HG03442 (cell line): ENCODE measurements around the gene ZSCAN1.

Experiments used
- ATAC-seq: cut with Tn5 transposase; IDR thresholded peaks from one replicate; pipeline ENCODE4 v1.9.1; 2021; ENCODE audit warnings: mild to moderate bottlenecking, moderate library complexity; ENCODE audit not compliant: unreplicated experiment

The ZSCAN1 gene

DNA sequence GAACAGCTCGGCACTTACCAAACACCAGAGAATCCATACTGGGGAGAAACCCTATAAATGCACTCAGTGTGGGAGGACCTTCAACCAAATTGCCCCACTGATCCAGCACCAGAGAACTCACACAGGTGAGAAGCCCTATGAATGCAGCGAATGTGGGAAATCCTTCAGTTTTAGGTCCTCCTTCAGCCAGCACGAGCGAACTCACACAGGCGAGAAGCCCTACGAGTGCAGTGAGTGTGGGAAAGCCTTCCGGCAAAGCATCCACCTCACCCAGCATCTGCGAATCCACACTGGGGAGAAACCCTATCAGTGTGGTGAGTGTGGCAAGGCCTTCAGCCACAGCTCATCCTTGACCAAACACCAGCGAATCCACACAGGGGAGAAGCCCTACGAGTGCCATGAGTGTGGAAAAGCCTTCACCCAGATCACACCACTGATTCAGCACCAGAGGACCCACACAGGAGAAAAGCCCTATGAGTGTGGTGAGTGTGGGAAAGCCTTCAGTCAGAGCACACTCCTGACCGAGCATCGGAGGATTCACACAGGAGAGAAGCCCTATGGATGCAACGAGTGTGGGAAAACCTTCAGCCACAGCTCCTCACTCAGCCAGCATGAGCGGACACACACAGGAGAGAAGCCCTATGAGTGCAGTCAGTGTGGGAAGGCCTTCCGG, 33.6 kb downstream of the ZSCAN1 start:
- ATAC-seq, result no peak

DNA sequence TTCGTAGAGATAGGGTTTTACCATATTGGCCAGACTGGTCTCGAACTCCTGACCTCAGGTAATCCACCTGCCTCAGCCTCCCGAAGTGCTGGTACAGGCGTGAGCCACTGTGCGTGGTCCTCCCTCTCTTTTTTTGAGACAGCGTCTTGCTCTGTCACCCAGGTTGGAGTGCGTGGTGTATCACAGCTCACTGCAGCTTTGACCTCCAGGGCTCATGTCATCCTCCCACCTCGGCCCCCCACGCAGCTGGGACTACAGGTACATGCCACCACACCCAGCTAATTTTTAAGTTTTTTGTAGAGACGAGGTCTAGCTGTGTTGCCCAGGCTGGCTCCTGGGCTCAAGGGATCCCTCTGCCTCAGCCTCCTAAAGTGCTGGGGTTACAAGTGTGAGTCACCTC, 46.0 kb downstream of the ZSCAN1 start:
- ATAC-seq, result no peak

DNA sequence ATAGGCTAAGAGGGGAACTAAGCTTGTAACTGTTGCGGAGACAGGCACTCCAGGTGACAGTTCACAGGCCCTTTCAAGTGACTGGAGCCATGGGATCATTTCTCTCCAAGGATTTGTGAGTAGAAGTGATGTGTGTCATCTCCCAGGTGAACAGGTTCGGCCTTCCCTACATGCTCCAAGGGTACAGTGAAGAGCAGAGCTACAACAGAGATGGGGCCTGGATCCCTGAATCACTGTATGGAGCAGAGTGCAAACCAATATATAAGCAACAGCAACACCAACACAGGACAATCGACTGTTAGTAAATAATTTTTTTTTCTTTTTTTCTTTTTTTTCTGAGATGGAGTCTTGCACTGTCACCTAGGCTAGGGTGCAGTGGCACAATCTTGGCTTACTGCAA, 49.2 kb downstream of the ZSCAN1 start:
- no peak for ATAC-seq

DNA sequence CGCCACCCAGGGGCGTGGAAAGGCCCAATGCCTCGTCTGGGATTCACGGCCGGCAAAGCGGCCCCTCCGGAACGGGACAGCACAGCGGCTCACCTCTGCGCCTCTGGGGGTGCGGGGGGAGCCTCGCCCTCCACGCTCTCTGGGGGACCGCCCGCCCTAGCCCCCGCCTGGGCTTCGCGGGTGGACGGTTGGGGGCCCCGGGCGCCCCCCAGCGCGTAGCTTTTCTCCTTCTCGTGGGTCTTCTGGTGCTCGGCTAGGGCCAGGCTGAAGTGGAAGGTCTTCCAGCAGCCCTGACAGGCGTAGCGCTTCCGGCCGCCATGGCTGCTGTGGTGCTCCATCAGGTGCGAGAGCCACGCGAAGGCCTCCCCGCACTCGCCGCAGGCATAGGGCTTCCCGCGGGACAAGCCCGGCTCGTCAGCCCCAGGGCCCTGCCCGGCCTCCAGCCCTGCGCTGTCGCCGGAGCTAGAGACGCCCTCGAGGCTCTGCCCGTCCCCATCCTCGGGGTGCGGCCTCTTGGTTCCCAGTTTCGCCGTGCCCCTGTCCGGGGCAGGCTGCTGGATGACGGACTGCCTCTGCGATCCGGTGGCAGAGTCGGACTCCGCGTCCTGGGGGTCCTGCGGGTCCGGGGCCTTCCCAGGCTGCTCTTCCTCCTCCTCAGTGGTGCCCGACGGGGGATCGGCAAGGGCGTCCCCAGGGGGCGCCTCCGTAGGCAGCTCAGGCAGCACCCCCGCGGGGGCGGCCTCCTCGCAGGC, 50.9 kb downstream of the ZSCAN1 start:
- no peak for ATAC-seq

DNA sequence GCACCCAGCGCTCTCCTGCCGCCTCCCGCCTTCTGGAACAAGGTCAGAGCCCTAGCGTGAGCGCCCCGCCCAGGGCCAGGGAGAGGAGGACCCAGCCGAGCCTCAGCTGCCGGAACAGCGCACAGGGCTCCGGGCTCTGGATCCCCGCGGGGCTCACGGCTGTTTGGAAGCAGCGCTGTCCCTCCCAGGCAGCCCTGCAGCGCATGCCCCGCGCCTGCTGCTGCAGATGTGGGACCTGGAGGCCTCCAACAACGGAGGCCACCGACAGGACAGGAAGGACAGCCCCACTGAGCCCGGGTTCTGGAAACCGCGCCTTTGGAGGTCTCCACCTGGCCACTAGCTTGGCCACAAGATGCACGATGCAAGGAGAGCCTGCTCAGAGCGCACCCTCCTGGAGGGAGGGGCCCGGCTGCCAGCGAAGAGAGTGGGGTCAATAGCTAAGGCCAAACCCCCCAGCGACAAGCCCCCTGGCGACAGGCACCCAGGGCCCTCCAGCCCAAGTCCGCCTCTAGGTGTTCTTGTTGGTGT, 51.6 kb downstream of the ZSCAN1 start:
- ATAC-seq, result no peak

DNA sequence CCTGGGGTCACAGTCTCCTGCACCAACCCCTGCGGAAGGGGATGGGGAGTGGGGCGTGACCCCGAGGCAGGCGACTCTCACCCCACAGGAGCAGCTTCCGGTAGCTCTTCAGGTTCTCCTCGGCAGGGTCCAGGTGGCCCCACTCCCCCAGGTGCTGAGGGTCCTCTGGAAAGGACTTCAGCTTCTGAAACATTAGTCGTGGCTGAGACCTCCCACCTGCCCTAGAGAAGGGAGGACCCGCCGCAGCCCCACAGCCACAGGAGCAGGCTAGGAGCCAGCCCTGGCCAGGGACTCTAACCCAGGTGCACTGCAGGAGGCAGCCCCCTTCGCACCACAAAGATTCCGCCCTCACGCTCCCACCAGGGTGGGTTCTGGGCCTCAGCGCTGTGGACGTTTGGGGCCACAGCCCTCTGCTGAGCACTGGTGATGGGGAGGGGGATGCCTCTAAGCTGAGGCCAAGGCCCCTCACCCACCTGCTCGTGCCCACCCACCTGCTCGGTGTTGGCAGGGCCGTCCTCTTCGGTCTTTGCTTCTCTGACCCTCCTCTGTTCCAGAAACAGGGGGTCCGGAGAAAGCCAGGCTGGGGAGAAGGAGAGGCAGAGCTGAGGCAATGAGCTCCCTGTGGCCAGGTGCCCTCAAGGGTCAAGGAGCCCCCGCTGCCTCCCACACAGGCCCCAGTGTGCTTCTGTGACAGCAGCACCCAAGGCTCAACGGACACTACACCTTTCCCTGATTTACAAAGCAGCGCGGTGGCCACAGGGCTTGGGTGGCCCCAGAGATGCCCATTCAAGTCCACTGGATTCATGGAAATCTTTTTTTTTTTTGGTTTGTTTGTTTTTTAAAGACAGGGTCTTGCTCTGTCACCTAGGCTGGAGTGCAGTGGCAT, 53.2 kb downstream of the ZSCAN1 start:
- ATAC-seq, result no peak

DNA sequence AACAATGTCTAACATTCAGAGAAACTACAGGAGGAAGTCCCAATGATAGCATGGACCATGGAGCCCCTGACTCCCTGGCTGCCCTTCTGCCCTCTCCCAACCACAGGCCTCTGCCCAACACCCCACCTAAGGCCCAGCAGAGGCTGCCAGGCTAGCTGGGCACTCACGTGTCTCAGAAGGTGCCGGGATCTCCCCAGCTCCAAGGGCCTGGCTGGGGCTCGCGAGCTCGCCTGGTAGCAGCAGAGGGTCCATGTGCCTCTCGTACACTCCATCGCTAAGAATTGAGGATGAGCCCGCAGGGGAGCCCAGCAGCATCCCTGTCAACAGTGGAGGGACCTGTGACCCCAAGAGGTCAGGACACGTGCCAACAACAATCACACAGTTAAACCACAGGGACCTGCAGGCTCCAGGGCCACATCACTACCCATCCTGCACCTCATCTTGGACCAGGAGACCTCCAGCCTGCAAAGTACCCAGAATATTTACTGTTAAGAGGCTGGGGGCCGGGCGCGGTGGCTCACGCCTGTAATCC, 54.8 kb downstream of the ZSCAN1 start:
- no peak for ATAC-seq

DNA sequence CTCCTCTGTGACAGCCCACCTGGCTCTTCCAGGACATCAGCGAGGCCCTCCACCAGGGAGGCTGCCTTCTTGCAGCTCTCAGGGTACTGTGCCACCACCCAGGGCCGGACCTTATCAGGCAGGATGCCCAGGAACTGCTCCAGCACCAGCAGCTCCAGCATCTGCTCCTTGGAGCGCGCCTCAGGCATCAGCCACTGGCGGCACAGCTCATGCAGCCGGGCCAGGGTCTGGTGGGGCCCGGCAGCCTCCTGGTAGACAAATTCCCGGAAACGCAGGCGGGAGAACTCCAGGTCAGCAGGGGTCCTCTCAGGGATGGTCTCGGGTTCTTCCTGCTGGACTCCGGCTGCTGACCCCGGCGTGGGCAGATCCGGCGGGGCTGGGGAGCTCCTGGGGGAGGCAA, 56.0 kb downstream of the ZSCAN1 start:
- ATAC-seq, result no peak

DNA sequence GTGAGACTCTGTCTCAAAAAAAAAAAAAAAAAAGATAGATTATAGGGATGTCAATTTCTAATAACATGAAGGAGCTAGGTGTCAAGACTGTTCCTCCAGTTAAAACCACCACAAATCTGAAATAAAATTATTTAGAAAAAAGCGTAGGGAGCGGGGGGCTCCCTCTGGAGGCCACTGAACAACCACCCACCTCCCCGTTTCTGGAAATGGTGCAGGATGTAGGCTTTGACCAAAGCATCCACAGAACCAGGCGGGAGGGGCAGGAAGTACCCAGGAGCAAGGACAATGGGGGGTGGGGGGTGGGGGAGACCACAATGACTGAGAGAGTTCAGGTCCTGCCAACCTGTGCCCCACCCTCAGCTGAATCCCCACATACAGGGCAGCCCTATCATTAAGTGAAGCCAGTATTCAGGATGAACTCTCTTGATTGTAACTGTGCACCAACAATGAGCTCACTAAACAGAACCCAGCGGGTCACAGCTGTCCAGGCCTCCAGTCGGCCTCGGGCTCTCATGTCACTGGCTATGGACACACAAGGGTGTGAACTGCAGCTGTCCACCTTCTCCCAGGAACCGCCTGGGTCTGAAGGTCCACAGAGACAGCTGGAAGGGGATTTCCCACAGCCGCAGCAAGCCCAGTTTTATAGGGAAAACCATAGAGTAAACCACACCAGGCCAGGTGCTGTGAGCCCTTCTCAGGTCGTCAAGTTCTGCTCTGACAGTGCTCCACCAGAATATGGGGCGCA, 57.6 kb downstream of the ZSCAN1 start:
- no peak for ATAC-seq

DNA sequence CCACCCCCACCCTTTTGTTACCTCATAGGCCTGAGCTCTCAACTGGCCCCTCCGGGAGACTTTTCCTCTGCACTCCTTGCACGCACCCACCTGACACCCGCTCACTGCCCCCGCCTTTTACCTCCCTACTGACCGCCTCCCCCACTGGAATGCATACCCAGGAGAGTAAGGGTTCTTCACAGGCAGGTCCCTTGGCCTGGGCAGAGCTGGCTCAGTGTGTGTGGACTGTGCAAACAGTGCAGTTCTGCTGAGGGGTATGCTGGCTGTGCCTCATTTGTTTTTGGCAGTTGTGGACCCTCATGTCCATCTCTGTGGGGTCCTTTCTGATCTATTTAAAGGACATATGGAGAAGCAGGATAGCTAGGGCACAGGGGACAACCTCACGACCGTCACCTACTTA, 59.2 kb downstream of the ZSCAN1 start:
- no peak for ATAC-seq

DNA sequence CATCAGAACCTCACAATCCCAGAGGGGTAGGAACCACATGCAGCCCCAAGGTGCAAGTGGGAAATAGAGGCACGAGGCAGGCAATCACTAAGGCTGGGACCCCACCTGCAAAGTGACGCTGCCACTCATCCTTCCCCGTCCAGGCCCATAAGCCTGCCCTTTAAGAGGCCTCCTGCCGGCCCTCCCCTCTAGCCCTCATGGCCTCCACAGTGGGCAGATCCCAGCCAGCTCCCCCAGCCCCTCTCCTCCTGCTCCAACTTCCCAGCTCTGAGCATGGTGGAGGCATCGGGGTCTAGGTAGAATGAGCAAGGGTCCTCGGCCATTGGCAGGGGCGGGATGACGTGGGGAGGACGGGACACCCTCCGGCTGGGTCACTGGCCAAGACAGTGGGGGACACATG, 61.5 kb downstream of the ZSCAN1 start:
- no peak for ATAC-seq

DNA sequence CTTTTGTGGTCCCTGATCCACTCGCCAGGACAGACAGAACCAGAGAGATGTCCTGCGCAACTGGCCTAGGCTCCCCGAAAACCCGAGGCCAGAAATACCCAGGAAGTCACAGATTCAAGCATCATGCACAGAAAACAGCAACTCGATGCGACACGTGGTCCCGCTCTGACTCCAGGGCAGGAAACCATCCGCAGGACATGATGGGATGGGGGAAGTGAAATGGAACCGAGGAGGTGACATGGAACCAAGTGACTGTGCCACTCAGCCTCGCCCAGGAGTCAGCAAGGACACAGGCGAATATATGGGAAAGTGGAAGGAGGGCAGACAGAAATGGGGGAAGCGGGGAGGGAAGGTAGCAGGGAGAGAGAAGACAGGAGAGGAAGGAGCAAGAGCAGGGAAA, 63.1 kb downstream of the ZSCAN1 start:
- ATAC-seq, result no peak

DNA sequence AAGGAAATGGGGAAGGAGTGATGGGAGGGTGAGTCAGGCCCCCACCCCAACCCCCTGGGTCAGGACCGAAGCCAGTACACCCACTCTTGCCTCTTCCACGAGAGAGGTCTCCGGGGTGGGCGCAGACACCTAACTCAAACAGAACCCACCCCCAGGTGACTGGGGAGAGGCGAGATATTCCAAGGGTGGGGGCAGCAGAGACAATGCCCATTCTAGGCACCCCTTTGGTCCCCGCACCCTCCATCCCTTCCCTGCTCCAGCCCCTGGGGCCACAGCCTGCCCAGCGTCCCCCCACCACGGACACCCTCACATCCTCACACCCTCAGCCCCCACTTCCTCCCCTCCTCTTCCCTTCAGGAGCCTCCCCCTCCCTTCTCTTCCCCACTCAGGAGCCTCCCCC, 63.5 kb downstream of the ZSCAN1 start:
- ATAC-seq, result no peak

DNA sequence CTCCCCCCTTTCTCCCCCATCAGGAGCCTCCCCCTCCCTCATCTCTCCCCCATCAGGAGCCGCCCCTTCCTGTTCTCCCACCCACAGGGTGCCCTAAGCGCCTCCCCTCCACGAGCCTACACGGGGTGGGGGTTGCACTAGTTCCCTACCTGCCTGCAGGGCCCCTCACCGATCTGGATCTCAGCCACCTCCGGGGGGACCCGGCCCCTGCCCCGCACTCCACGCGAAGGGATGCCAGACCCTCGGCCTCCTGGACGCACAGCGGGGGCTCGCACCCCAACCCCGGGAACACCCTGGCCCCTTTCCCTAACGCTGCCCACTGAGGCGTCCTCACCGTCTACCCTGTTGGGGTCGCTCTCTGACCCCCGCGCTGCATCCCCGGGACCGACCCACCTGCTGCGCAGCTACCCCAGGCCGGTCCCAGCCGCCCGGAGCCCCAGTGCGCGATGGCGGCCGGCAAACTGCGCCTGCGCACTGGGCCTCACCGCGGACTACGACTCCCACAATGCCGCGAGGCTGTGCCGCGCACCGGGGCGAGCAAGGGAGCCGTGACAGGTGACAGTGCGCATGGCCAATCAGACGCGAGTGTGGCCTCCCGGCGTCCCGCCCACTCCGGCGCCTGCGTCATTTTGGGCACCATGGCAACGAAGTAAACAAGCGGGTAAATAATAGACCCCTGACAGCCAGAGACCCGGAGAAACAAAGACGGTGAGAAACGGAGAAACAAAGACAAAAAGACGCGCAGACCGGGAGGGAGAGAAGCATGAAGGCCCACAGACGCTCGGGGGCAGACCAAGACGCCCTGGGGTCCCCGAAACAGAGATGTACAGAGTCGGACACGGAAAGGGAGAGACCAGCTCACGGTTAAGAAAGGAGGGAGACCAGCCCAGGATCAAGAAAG, 64.2 kb downstream of the ZSCAN1 start, which contains the start of gene ZSCAN18:
Gene ZSCAN18, minus strand, starts transcription at position 451 of the 901 bp plus-strand sequence. CDS start 7,964 bp downstream, outside the sequence.
- peak; percentile 89 for ATAC-seq

DNA sequence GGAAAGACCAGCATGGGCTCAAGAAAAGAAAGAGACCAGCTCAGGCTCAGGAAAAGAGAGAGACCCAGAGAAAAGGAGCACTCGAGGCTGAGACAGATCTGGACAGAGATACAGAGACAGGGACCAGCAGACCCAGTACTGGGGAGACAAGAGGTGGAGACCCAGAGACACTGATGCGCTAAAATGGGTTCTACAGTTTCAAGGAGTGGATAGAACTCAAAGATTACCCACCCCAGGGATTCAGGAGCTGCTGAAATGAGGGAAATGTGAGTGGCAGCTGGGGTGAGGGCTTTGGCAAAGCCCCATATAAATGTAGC, 64.8 kb downstream of the ZSCAN1 start:
- no peak for ATAC-seq
